ENCODE results near the gene PRRC2C. TPM values are rescaled to one million over a fixed set of nuclear protein-coding genes. Genes with fewer than 3 reads are reported as not detected.

The PRRC2C gene
- total RNA-seq, 2 donors from 2014 or later, result 198 to 210 TPM

GRCh38 chr1:171642197-171642596 lies 156.9 kb downstream of the PRRC2C start:
- H3K9ac ChIP-seq (ENCODE audit: extremely low read depth, low read length, poor library complexity, severe bottlenecking), result no peak overlapping the region
- Mint-ChIP-seq H3K9me3 (no peaks in the 10 kb centered on the region), H3K4me1 (peaks cover 13% of the 10 kb centered on the region), H3K36me3 (ENCODE audit: low read depth) (no peaks in the 10 kb centered on the region), H3K27me3 (ENCODE audit: insufficient read depth) (no peaks in the 10 kb centered on the region), H3K4me3 (no peak overlapping the region), H3K27ac (peak overlapping the region; percentile 42)
- H3K4me3 ChIP-seq (ENCODE audit: low read length), result no peak overlapping the region
- no peaks in the 10 kb centered on the region for H3K36me3 ChIP-seq (ENCODE audit: control insufficient read depth, insufficient read depth, low read length)
- no peak for TF ChIP-seq CTCF (conservative IDR thresholded peaks at IDR 0.05)
- no peak overlapping the region for H3K27ac ChIP-seq (ENCODE audit: low read depth, low read length)
- no peaks in the 10 kb centered on the region for H3K27me3 ChIP-seq (ENCODE audit: control insufficient read depth, insufficient read depth, low read length, poor library complexity, severe bottlenecking)
- 84 to 89% methylated on average over 2 to 4 of the region's 4 CpGs for WGBS, 2 experiments (ENCODE audit: insufficient coverage in 1 of 2, insufficient read length in 1 of 2)
- H3K4me1 ChIP-seq (ENCODE audit: control insufficient read depth, insufficient read depth, low read length), result no peaks in the 10 kb centered on the region
- no peaks in the 10 kb centered on the region for H3K9me3 ChIP-seq (ENCODE audit: control insufficient read depth, low read length)
- peak; percentile 58 for DNase-seq

Other genes with a start within 250 kb of the PRRC2C start
- not detected for gene FMO1, start 237.0 kb upstream of the PRRC2C start, total RNA-seq
- gene FMO4, start 171.3 kb upstream of the PRRC2C start, total RNA-seq, result 1 to 10 TPM; 2.5 to 3.5 TPM
- gene MYOCOS, start 136.7 kb downstream of the PRRC2C start, total RNA-seq, result not detected
- not detected for gene MYOC, start 167.2 kb downstream of the PRRC2C start, total RNA-seq

All from endodermal cell (in vitro differentiated cells).